NT2/D1 (cell line): Measurements from ENCODE around the gene CFAP20DC.

Source experiments
- DNase-seq: peaks from one replicate; pipeline ENCODE4 v3.0.0-alpha.2; 2011; ENCODE audit warnings: low read depth, low spot score
- H3K27me3 ChIP-seq: 2 replicates; pipeline ENCODE4 v1.6.0; 2011; ENCODE audit warnings: mild to moderate bottlenecking; ENCODE audit not compliant: insufficient read length, insufficient read depth
- H3K36me3 ChIP-seq: 2 replicates; pipeline ENCODE4 v1.6.1; 2011; ENCODE audit warnings: mild to moderate bottlenecking, low read length, mixed read lengths; ENCODE audit not compliant: insufficient read depth, insufficient read length
- H3K4me1 ChIP-seq: 2 replicates; pipeline ENCODE4 v1.5.1; 2011; ENCODE audit not compliant: insufficient read depth, insufficient read length
- H3K4me3 ChIP-seq: 2 replicates; pipeline ENCODE4 v1.5.1; 2011; ENCODE audit warnings: low read depth; ENCODE audit not compliant: insufficient read length
- H3K9ac ChIP-seq: 2 replicates; pipeline ENCODE4 v1.6.0; 2011; ENCODE audit warnings: low read depth; ENCODE audit not compliant: insufficient read length
- H3K9me3 ChIP-seq: 2 replicates; pipeline ENCODE4 v1.5.1; 2011; ENCODE audit warnings: mild to moderate bottlenecking, low read length; ENCODE audit not compliant: insufficient read depth
- SUZ12 ChIP-seq: IDR thresholded peaks from 2 replicates; pipeline ENCODE4 v1.6.1; 2011; ENCODE audit not compliant: insufficient read length, insufficient read depth; ENCODE audit errors: extremely low read depth
- YY1 ChIP-seq: IDR thresholded peaks from 2 replicates; pipeline ENCODE4 v1.6.1; 2011; ENCODE audit not compliant: insufficient read length, insufficient read depth
- ZNF274 ChIP-seq: IDR thresholded peaks from 2 replicates; pipeline ENCODE4 v1.6.1; 2011; ENCODE audit warnings: mild to moderate bottlenecking, low read depth, low read length

CFAP20DC gene

GRCh38 chr3:58999134-58999773 is 50.6 kb downstream of the CFAP20DC start:
- no peak for TF ChIP-seq SUZ12
- Histone ChIP-seq H3K4me1 (no peaks in the 10 kb centered on the region), H3K9ac (no peak overlapping the region), H3K36me3 (no peaks in the 10 kb centered on the region), H3K27me3 (no peaks in the 10 kb centered on the region), H3K4me3 (no peak overlapping the region), H3K9me3 (no peaks in the 10 kb centered on the region; the same call in 1 of the 2 replicates)
- no peak for DNase-seq

GRCh38 chr3:58998476-58999117 is 51.2 kb downstream of the CFAP20DC start:
- H3K27me3 ChIP-seq: no peaks in the 10 kb centered on the region
- no peak overlapping the region for H3K9ac ChIP-seq
- H3K36me3 ChIP-seq: no peaks in the 10 kb centered on the region
- no peaks in the 10 kb centered on the region; the same call in 1 of the 2 replicates for H3K9me3 ChIP-seq
- DNase-seq: no peak
- H3K4me3 ChIP-seq: no peak overlapping the region
- TF ChIP-seq SUZ12 (no peak), YY1 (no peak), ZNF274 (no peak)
- no peaks in the 10 kb centered on the region for H3K4me1 ChIP-seq

DNA sequence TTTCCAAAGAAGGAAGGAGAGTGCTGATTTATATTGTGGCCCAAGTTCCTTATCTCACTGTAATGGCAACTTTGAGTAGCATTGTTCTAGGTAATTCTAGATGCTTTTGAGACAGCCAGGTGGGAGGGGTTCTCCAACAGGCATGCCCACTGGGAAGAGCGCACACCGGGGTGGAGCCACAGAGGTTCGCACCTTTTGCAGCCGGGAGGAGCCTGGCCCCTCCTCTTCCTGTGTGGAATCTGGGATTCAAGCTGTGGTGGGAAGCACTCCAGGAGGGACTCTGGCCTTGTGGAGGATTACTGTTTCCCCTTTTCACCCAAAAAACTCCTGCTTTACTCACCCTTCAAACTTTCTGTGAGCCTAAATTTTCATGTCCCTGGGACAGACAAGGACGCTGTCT is 53.1 kb downstream of the CFAP20DC start:
- H3K9ac ChIP-seq: no peak overlapping the region
- no peaks in the 10 kb centered on the region for H3K27me3 ChIP-seq
- H3K36me3 ChIP-seq: no peaks in the 10 kb centered on the region
- TF ChIP-seq YY1: no peak
- no peak for TF ChIP-seq ZNF274
- TF ChIP-seq SUZ12: no peak
- H3K4me1 ChIP-seq: no peaks in the 10 kb centered on the region
- H3K4me3 ChIP-seq: no peak overlapping the region
- no peak for DNase-seq
- H3K9me3 ChIP-seq: no peaks in the 10 kb centered on the region; the same call in 1 of the 2 replicates

GRCh38 chr3:58994746-58995330 is 55.0 kb downstream of the CFAP20DC start:
- no peak overlapping the region for H3K9ac ChIP-seq
- TF ChIP-seq ZNF274 (no peak), SUZ12 (no peak), YY1 (no peak)
- H3K4me3 ChIP-seq: no peak overlapping the region
- H3K4me1 ChIP-seq: no peaks in the 10 kb centered on the region
- no peaks in the 10 kb centered on the region; the same call in 1 of the 2 replicates for H3K9me3 ChIP-seq
- H3K27me3 ChIP-seq: no peaks in the 10 kb centered on the region
- H3K36me3 ChIP-seq: no peaks in the 10 kb centered on the region
- DNase-seq: peak; percentile 68

DNA sequence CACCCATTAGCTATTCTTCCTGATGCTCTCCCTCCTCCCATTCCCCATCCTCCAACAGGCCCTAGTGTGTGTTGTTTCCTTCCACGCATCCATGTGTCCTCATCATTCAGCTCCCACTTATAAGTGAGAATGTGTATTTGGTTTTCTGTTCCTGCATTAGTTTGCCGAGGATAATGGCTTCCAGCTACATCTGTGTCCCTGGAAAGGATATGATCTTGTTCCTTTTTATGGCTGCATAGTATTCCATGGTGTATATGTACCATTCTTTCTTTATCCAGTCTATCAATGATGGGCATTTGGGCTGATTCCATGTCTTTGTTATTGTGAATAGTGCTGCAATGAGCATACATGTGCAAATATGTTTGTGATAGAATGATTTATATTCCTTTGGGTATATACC is 56.3 kb downstream of the CFAP20DC start:
- Histone ChIP-seq H3K4me1 (no peaks in the 10 kb centered on the region), H3K9ac (no peak overlapping the region), H3K27me3 (no peaks in the 10 kb centered on the region), H3K4me3 (no peak overlapping the region), H3K36me3 (no peaks in the 10 kb centered on the region), H3K9me3 (no peaks in the 10 kb centered on the region; the same call in 1 of the 2 replicates)
- TF ChIP-seq YY1: no peak
- TF ChIP-seq SUZ12: no peak
- no peak for TF ChIP-seq ZNF274
- DNase-seq: no peak

GRCh38 chr3:58991623-58992022 is 58.2 kb downstream of the CFAP20DC start:
- TF ChIP-seq SUZ12: no peak
- H3K4me3 ChIP-seq: no peak overlapping the region
- no peaks in the 10 kb centered on the region for H3K36me3 ChIP-seq

GRCh38 chr3:58991026-58991425 is 58.8 kb downstream of the CFAP20DC start:
- Histone ChIP-seq H3K9me3 (peaks cover 11% of the 10 kb centered on the region; the same call in 1 of the 2 replicates), H3K4me1 (no peaks in the 10 kb centered on the region), H3K27me3 (no peaks in the 10 kb centered on the region), H3K4me3 (no peak overlapping the region), H3K9ac (no peak overlapping the region), H3K36me3 (no peaks in the 10 kb centered on the region)
- no peak for DNase-seq
- TF ChIP-seq YY1: no peak
- TF ChIP-seq ZNF274: no peak
- TF ChIP-seq SUZ12: no peak

More at GRCh38 chr3:58991623-58992022, 58.2 kb downstream of the CFAP20DC start:
- H3K4me1 ChIP-seq: no peaks in the 10 kb centered on the region
- H3K9me3 ChIP-seq: peaks cover 5% of the 10 kb centered on the region
- H3K9ac ChIP-seq: no peak overlapping the region
- no peak for DNase-seq
- no peaks in the 10 kb centered on the region for H3K27me3 ChIP-seq

GRCh38 chr3:58989955-58990354 is 59.9 kb downstream of the CFAP20DC start:
- H3K4me1 ChIP-seq: no peaks in the 10 kb centered on the region
- H3K36me3 ChIP-seq: no peaks in the 10 kb centered on the region
- TF ChIP-seq SUZ12: no peak
- no peak for TF ChIP-seq ZNF274
- no peak for TF ChIP-seq YY1
- no peak overlapping the region for H3K9ac ChIP-seq
- no peak for DNase-seq
- H3K27me3 ChIP-seq: no peaks in the 10 kb centered on the region
- no peak overlapping the region for H3K4me3 ChIP-seq
- H3K9me3 ChIP-seq: peaks cover 11% of the 10 kb centered on the region; the same call in 1 of the 2 replicates
